Astrocyte (in vitro differentiated cells and primary cell): Measurements from ENCODE around the gene DAGLA. TPM values are rescaled to one million over a fixed set of nuclear protein-coding genes. Genes with fewer than 3 reads are reported as not detected.

Experiments
- DNase-seq: peaks from one replicate; pipeline ENCODE4 v3.0.0-alpha.2; 2010; ENCODE audit warnings: low read depth
- FAIRE-seq: peaks from 2 replicates; lab custom pipeline; 2011; peaks lifted over from hg19 to GRCh38; lab: Jason Lieb, UNC
- H2AFZ ChIP-seq: 2 replicates; pipeline ENCODE4 v1.6.0; 2012; ENCODE audit warnings: low read depth, low read length, inconsistent platforms
- H3K27ac ChIP-seq: 2 replicates; pipeline ENCODE4 v1.5.1; 2011; ENCODE audit warnings: low read depth, low read length, inconsistent platforms
- H3K27me3 ChIP-seq: 2 replicates; pipeline ENCODE4 v1.6.0; 2011; ENCODE audit warnings: low read length, inconsistent platforms; ENCODE audit not compliant: insufficient read depth
- H3K36me3 ChIP-seq: 2 replicates; pipeline ENCODE4 v1.5.1; 2011; ENCODE audit warnings: low read length, inconsistent platforms; ENCODE audit not compliant: insufficient read depth
- H3K4me1 ChIP-seq: 2 replicates; pipeline ENCODE4 v1.5.1; 2011; ENCODE audit warnings: low read length, inconsistent platforms; ENCODE audit not compliant: insufficient read depth
- H3K4me2 ChIP-seq: 2 replicates; pipeline ENCODE4 v1.6.0; 2012; ENCODE audit warnings: low read length, inconsistent platforms
- H3K4me3 ChIP-seq: 2 replicates; pipeline ENCODE4 v1.5.1; 2011; ENCODE audit warnings: low read depth, mild to moderate bottlenecking, low read length, inconsistent platforms; ENCODE audit not compliant: insufficient read depth
- H3K79me2 ChIP-seq: 2 replicates; pipeline ENCODE4 v1.6.0; 2012; ENCODE audit warnings: mild to moderate bottlenecking, low read length, inconsistent platforms; ENCODE audit not compliant: insufficient read depth
- H3K9ac ChIP-seq: 2 replicates; pipeline ENCODE4 v1.6.0; 2012; ENCODE audit warnings: mild to moderate bottlenecking, low read length, inconsistent platforms
- H3K9me3 ChIP-seq: 2 replicates; pipeline ENCODE4 v1.5.1; 2012; ENCODE audit warnings: low read depth, mild to moderate bottlenecking, low read length, inconsistent platforms; ENCODE audit not compliant: insufficient read depth
- H4K20me1 ChIP-seq: 2 replicates; pipeline ENCODE4 v1.6.0; 2012; ENCODE audit warnings: low read length, inconsistent platforms; ENCODE audit not compliant: insufficient read depth
- H3K27ac Mint-ChIP-seq: one replicate; pipeline ENCODE4 v1.8.0; 2021; ENCODE audit warnings: mild to moderate bottlenecking, mixed read lengths; ENCODE audit not compliant: unreplicated experiment
- H3K27me3 Mint-ChIP-seq: one replicate; pipeline ENCODE4 v1.8.0; 2021; ENCODE audit warnings: low read depth, mixed read lengths; ENCODE audit not compliant: unreplicated experiment
- H3K36me3 Mint-ChIP-seq: one replicate; pipeline ENCODE4 v1.8.0; 2021; ENCODE audit warnings: low read depth, mixed read lengths; ENCODE audit not compliant: unreplicated experiment
- H3K4me1 Mint-ChIP-seq: one replicate; pipeline ENCODE4 v1.8.0; 2021; ENCODE audit warnings: low read depth, mixed read lengths; ENCODE audit not compliant: unreplicated experiment
- H3K4me3 Mint-ChIP-seq: one replicate; pipeline ENCODE4 v1.8.0; 2021; ENCODE audit warnings: mild to moderate bottlenecking, moderate library complexity, mixed read lengths; ENCODE audit not compliant: unreplicated experiment
- H3K9me3 Mint-ChIP-seq: one replicate; pipeline ENCODE4 v1.8.0; 2021; ENCODE audit warnings: mild to moderate bottlenecking, mixed read lengths; ENCODE audit not compliant: unreplicated experiment
- CTCF ChIP-seq: IDR thresholded peaks from 2 replicates; pipeline ENCODE4 v1.5.1; 2011; ENCODE audit warnings: low read depth, mild to moderate bottlenecking, inconsistent platforms, low read length, moderate library complexity; ENCODE audit not compliant: insufficient read depth
- EZH2 ChIP-seq: IDR thresholded peaks from 2 replicates; pipeline ENCODE4 v1.6.1; 2012; ENCODE audit warnings: mild to moderate bottlenecking, low read length, inconsistent platforms; ENCODE audit not compliant: insufficient read depth
- total RNA-seq: library from RNA; stranded (reverse); gene quantifications from 2 replicates; pipeline ENCODE4 v1.2.1, GENCODE V29; 2021

The DAGLA gene
- total RNA-seq, 1 donor from 2014 or later: 5.5 TPM

GRCh38 chr11:61666684-61667297 is 13.4 kb upstream of the DAGLA start:
- Histone ChIP-seq H3K27ac (no peak overlapping the region), H3K9me3 (no peaks in the 10 kb centered on the region), H3K9ac (no peak overlapping the region), H3K79me2 (no peaks in the 10 kb centered on the region), H3K4me2 (no peak overlapping the region), H2AFZ (no peak overlapping the region), H4K20me1 (no peaks in the 10 kb centered on the region), H3K4me3 (no peak overlapping the region), H3K4me1 (no peaks in the 10 kb centered on the region), H3K27me3 (peaks cover 14% of the 10 kb centered on the region), H3K36me3 (no peaks in the 10 kb centered on the region)
- Mint-ChIP-seq H3K27ac (no peak overlapping the region), H3K4me3 (no peak overlapping the region), H3K36me3 (no peaks in the 10 kb centered on the region), H3K9me3 (no peaks in the 10 kb centered on the region), H3K4me1 (no peaks in the 10 kb centered on the region), H3K27me3 (peaks cover 35% of the 10 kb centered on the region)
- FAIRE-seq (no peak), DNase-seq (no peak)
- TF ChIP-seq EZH2 (no peak), CTCF (no peak)

GRCh38 chr11:61667684-61668305 is 12.4 kb upstream of the DAGLA start:
- H3K27ac Mint-ChIP-seq: no peak overlapping the region
- DNase-seq (no peak), FAIRE-seq (no peak)
- H3K4me2 ChIP-seq: no peak overlapping the region
- no peak overlapping the region for H3K27ac ChIP-seq
- H3K27me3 ChIP-seq: peaks cover 20% of the 10 kb centered on the region
- H3K4me1 Mint-ChIP-seq: no peaks in the 10 kb centered on the region
- no peaks in the 10 kb centered on the region for H3K4me1 ChIP-seq
- no peaks in the 10 kb centered on the region for H3K79me2 ChIP-seq
- no peaks in the 10 kb centered on the region for H3K9me3 Mint-ChIP-seq
- no peaks in the 10 kb centered on the region for H3K36me3 ChIP-seq
- H3K9ac ChIP-seq: no peak overlapping the region
- no peaks in the 10 kb centered on the region for H4K20me1 ChIP-seq
- H3K4me3 ChIP-seq: no peak overlapping the region
- TF ChIP-seq CTCF (no peak), EZH2 (no peak)
- H3K36me3 Mint-ChIP-seq: no peaks in the 10 kb centered on the region
- no peaks in the 10 kb centered on the region for H3K9me3 ChIP-seq
- no peak overlapping the region for H2AFZ ChIP-seq
- H3K4me3 Mint-ChIP-seq: no peak overlapping the region
- peaks cover 35% of the 10 kb centered on the region for H3K27me3 Mint-ChIP-seq

GRCh38 chr11:61669417-61669816 is 10.8 kb upstream of the DAGLA start:
- H3K4me3 ChIP-seq: no peak overlapping the region
- H2AFZ ChIP-seq: no peak overlapping the region
- no peak for FAIRE-seq
- no peak overlapping the region for H3K4me3 Mint-ChIP-seq
- no peaks in the 10 kb centered on the region for H3K79me2 ChIP-seq
- H3K27me3 ChIP-seq: peaks cover 25% of the 10 kb centered on the region
- H3K9me3 ChIP-seq: no peaks in the 10 kb centered on the region
- no peaks in the 10 kb centered on the region for H3K9me3 Mint-ChIP-seq
- H3K4me2 ChIP-seq: no peak overlapping the region
- H3K36me3 ChIP-seq: no peaks in the 10 kb centered on the region
- no peak overlapping the region for H3K27ac ChIP-seq
- no peak overlapping the region for H3K9ac ChIP-seq
- no peaks in the 10 kb centered on the region for H4K20me1 ChIP-seq
- DNase-seq: no peak
- H3K4me1 ChIP-seq: no peaks in the 10 kb centered on the region
- H3K27ac Mint-ChIP-seq: no peak overlapping the region
- TF ChIP-seq EZH2 (no peak), CTCF (no peak)
- H3K36me3 Mint-ChIP-seq: no peaks in the 10 kb centered on the region
- H3K27me3 Mint-ChIP-seq: peaks cover 48% of the 10 kb centered on the region
- no peaks in the 10 kb centered on the region for H3K4me1 Mint-ChIP-seq
